ENCODE results near the gene BEST2.

The BEST2 gene

DNA sequence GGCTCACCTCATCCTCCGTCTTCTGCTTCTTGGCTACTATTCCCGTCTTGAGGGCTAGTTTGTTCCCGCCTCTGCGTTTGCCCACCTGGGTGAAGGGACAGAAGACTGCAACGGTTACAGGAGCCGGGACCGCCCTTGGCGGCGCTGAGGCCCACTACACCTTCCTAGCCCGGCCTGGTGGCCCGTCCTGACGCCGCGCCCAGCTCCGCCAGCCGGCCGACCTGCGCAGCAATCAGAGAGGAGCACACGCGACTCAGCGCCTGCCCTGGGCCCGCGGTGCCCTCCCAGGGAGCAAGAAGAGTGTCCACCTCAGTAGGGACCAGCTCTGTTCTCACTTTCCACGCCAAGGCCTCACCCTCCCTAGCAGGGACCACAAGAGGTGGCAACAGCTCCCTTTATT, 20.3 kb upstream of the BEST2 start:
- DNase-seq: no peak

DNA sequence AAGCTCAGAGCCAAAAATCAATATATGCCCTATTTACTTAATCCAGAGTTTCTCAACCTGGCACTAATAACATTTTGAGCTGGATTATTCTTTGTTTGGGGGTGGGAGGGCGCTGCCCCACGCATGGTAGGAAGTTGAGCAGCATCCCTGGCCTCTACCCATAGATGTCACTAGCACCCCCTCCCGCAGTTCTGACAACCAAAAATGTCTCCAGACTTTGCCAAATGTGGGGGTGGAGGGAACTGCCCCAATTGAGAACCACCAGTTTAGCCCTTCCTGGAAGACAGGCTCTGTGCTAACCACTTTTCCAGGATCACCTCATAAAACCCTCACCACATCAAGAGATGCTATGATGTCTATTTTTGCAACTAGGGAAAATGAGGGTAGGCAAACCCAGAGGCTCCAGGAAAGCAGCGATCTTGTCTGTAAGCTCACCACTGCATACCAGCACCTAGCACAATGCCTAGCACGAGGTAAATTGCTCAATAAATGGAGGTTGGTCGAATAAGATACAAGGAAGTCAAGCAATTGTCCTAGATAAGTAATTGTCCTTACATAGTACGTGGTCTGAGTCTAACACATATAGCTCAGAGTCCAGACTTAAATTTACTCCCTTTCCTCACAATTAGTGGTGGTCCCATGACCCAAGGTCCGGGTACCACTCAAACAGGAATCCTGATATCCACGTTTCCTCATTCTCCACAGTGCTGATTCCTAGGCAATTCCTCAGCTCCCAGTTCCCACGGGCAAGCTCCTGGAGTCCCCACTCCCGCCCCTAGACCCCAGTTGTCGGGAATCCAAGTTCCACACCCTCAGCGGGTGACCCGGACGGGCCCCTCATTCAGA, 18.0 kb upstream of the BEST2 start:
- peak; percentile 57 for DNase-seq

DNA sequence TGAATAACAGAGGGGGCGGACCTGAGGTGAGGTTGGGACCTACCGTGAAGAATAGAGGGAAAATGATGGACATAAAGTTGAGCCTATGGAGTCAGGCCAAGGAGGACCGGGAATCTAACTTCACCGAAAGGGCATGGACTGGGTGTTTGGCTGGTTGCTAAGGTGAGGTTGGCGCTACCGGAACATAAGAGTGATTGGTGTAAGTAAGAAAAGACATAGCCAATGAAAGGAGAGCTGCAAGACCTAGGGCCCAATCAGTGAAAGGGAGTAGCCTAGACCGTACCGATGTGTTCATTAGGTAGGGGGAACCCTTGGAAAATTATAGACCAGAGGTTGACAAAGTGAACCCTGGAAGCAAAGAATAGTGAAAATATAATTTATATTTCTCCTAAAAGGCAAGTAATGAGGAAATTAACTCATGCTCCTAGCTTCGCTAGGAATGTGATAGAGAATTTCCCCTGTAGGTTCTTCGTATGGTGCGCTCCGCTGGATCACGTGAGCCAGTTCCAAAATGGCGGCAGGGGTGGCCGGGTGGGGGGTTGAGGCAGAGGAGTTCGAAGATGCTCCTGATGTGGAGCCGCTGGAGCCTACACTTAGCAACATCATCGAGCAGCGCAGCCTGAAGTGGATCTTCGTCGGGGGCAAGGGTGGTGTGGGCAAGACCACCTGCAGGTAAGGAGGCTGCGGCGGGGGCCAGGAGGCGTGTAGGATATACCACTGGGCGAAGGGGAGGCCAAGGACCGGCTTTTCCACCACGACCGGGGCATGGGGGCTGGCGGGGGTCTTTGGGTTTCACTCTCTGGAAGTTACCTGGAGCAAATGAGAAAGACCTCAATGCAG, 14.4 kb upstream of the BEST2 start, which contains the start of gene GET3:
Gene GET3, plus strand, starts transcription at position 503 of the 840 bp plus-strand sequence. Its CDS starts 9 bp downstream, at position 512.
- peak; percentile 95 for DNase-seq

DNA sequence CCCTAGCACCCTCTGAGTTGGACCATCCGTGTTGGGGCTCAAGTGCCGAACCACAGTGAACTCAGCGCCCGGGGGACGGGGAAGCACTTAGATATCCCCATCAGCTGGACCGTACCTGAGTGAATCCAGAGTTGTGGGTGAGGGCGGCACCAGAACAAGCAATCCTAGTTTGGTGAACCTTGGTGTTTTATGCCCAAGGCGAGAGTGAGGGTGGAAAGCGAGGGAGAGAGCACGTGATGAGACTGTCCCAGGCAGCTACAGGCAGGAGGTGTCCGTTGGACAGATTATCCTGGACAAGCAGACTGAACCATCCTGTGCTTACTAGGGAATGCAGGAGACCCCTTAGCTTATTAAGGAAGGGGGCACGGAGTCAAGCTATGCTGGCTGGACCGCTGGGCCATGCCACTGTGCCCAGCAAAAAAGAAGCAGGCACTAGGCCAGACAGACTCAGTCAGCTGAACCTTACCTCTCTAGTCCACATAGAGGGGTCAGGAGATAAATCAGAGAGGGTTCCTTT, 13.7 kb upstream of the BEST2 start:
- no peak for DNase-seq

DNA sequence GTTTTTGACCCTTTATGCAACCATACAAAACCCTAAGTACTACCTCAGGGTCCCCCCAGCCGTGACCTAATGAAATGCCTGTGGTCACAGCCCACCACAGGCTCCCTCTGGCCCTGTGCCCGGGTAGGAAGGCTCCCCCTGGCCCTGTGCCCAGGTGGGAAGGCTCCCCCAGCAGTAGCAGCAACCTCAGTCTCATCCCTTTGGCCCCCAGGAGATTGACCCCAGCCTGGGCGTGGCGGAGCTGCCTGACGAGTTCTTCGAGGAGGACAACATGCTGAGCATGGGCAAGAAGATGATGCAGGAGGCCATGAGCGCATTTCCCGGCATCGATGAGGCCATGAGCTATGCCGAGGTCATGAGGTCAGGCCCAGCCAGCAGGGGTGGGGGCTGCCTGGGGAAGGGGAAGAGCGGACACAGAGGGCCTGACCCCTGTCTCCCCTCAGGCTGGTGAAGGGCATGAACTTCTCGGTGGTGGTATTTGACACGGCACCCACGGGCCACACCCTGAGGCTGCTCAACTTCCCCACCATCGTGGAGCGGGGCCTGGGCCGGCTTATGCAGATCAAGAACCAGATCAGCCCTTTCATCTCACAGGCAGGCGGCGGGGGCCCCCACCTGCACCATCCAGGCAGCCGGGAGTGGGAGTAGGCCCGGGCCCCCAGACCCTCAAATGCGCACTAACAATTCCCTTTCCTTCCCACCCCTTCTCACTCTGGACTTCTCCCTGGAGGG, 6.3 kb upstream of the BEST2 start:
- no peak for DNase-seq

DNA sequence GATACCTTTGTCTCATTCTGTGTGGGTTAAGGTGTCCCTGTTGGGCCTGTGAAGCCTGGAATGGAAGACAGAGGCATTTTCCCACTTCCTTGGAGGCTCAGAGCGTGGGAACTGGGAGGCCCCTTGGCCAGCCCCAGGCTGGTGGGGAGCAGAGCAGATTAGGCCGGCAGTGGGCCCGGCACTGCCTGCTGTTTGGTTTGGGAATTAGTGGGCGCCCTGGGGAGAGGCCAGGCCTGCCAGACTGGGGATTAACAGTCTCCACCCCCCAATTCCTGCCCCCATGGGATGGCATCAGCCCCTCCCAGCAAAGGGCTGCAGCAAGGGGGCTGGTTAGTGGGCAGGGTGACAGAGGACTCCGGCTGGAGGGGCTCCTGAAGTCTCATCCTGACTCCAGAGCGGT, 3.1 kb upstream of the BEST2 start:
- no peak for DNase-seq

DNA sequence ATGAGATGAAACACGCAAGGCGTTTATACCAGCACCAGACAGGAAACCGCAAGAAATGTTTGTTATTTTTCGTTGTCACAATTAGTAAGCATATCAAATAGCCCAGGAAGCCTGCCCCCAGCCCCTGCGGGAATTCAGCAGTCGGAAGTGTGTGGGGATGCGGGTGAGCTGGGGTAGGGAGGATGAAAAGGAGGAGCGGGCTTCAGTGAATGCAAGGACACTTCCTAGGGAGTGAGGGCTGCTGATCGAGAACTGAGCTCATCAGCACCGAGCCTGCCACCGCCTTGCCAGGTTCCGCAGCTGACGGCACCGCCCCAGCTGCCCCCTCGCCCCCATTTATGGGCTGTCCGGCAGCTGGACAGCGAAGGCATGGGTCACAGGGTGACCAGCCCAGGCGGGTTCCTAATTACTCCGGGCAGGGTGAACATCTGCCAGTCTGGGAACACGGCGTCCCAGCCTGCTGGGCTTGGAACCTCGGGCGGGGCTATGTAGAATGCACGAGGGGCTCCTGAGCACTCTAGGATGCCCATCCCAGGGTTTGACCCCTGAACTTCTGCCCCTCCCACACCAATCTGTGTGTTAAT, 1.6 kb upstream of the BEST2 start:
- DNase-seq: no peak

DNA sequence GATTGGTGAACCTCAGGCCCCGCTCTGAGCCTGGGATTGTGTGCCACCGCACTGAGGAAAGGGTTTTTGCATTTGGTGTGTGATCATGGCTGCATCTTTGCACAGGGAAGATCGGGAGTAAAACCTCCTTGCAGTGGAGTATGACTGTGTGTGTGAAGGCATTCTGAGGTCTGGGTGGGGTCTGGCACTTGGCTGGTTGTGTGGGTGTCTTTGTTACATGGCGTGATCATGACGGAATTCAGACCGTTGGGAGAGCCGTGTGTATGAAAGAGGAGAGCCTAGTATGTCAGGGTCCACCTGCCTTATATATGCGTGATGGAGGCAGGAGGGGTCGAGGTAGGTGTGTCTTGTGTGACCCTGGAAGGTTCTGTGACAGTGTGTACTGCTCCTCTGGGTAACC, 740 bp upstream of the BEST2 start:
- DNase-seq: no peak

DNA sequence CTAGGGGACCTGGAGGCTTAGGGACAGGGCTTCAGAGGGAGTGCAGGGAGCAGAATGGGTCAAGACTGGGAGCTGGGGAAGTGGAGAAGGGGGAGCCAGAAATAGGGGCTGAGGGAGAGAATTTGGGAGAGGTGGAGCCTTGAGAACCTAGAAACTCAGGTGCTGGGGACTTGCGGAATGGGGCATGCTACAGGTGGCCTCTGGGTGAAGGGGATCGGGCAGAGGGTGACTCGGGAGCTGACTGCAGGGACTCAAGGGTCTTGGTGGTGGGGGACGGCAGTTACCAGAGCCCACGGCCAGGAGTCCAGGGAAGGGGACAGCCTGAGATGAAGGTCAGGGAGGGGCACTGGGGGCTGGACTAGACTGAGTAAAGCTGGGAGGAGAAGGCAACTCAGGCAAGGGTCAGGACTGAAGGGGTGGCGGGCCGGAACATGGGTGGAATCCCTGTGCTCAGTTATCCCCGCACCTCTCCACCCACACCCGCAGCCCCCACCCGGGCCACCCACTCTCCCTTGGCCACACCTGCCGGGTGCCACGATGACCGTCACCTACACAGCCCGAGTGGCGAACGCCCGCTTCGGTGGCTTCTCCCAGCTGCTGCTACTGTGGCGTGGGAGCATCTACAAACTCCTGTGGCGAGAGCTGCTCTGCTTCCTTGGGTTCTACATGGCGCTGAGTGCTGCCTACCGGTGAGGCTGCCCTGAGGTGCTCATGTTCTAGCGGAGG, 628 bp downstream of the BEST2 start:
- no peak for DNase-seq

DNA sequence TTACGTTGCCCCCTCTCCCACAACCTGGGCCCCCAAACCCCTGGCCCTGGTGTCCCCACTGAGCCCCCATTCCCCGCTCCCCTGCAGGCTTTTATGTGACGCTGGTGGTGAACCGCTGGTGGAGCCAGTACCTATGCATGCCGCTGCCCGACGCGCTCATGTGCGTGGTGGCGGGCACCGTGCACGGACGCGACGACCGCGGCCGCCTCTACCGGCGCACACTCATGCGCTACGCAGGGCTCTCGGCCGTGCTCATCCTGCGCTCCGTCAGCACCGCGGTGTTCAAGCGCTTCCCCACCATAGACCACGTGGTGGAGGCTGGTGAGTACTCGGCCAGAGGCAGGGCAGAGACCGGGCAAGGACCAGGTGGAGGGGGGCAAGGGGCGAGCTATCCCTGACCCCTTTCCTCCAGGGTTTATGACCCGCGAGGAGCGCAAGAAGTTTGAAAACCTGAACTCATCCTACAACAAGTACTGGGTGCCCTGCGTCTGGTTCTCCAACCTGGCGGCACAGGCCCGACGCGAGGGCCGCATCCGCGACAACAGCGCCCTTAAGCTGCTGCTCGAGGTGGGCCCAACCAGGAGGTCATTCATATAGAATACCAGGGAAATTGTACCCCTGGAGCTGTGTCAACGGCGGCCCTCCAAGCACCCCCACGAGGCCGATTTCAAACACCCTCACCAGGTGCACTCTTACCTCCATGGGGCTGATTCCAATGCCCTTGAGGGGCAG, 3.0 kb downstream of the BEST2 start:
- no peak for DNase-seq

DNA sequence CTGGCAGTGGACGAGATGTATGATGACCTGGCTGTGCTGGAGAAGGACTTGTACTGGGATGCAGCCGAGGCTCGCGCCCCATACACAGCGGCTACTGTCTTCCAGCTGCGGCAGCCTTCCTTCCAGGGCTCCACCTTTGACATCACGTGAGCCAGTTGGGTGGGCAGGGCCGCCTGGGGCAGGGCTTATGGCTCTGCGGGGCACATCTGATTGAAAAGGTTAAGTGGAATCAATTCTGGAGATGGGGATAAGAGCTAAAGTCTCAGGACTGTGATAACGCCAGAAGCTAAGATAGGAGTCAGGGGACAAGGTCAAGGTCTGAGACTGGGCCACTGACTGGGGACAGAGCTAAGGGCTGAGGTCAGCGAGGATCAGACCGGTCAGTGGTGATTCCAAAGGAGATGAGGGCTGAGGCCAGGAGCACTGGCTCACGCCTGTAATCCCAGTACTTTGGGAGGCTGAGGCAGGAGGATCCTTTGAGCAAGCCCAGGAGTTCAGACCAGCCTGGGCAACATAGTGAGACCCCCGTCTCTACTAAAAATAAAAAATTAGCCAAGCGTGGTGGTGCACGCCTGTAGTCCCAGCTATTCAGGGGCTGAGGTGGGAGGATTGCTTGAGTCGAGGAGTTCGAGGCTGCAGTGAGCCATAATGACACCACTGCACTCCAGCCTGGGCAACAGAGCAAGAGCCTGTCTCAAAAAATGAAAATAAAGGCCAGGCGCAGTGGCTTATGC, 4.7 kb downstream of the BEST2 start:
- DNase-seq: no peak

DNA sequence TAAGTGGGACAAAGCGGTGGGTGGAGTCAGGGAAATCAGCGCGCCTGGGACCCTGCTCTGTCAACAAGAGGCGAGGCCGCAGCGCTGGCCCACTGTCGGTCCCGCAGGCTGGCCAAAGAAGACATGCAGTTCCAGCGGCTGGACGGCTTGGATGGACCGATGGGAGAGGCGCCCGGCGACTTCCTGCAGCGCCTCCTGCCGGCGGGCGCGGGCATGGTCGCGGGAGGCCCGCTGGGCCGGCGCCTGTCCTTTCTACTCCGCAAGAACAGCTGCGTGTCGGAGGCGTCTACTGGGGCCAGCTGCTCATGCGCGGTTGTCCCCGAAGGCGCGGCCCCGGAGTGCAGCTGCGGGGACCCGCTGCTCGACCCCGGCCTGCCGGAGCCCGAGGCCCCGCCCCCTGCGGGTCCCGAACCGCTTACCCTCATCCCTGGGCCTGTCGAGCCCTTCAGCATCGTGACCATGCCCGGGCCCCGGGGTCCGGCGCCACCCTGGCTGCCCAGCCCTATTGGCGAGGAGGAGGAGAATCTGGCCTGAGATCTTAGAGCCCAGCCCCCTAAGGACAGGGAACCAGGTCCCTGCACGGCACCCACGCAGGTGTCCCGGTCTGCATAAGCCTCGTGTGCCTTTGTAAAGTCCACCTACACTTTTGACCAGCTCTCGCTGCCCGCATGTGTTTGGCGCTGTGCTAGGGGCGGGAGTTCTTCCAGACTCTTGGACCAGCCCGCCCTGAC, 6.1 kb downstream of the BEST2 start:
- peak; percentile 83 for DNase-seq

DNA sequence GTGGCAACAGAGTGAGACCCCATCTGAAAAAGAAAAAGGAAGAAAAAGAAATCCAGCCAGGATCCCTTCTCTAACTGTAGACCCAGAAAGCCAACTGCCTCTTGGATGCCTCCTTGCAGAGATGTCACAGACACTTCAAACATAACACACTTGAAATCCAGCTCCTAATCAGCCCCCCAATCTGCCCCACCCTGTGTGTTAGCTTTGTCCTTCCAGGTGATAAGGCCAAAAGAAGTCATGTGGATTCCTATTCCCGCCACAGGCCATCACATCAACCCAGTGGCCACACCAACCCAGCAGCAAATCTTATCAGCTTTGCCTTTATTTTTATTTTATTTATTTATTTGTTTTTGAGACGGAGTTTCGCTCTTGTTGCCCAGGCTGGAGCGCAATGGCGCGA, 8.1 kb downstream of the BEST2 start:
- no peak for DNase-seq

DNA sequence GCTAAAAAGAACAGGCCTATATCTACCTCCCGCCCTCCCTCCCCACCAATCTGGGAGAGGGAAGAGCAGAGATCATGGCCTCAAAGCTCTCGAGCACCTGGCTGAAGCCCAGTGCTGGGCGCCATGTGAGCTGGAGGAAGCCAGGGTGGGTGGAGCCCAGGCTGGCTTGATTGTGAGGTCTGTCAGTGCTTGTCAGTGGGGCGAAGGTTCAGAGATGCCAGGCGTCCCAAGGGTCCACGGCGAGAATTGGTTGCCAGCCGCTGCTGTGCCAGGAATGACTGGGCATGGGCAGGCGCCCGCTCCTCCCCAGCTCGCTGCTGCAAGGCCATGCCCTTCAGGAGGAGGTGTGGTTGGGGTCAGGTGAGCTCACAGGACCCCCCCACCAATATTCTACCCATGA, 11.5 kb downstream of the BEST2 start:
- DNase-seq: no peak

DNA sequence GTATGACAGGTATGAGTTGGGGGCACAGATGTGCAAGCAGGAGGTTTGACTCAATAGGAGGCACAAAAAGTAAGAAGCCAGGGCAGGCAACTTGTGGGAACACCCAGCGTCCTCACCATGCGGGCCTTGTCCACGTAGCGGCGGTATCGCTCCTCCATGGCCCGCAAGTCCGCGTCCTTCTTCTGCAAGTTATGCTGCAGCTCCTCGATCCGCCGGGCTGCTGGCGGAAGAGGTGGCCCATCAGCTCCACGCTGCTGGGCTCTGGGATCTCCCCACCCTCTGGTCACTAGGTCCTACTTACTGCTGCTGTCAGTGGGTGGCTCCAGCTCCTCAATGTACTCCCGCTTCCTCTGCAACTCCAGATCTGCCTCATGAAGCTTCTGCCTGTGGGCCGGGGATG, 13.1 kb downstream of the BEST2 start:
- no peak for DNase-seq

DNA sequence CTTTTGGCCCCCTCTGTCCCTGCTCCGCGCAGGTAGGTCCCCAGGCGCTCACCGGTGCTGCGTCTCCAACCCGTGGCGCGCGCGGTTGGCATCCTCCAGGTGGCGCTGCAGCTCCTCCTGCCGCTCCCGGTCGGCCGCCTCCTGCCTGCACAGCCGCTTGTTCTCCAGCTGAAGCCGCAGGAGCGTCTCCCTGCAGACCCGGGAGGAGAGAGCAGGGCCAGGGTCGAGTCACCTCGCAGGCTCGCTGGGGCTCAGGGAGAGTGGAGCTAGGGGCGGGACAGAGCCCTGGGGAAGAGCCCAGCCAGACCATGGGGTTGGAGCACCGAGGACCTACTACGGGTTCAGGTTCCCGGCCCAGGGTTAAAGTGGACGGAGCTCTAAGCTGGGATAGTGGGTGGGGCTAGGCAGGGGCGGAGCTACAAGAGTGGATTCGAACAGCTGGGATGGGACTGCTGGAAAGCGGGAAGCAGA, 14.5 kb downstream of the BEST2 start:
- DNase-seq: peak; percentile 88

DNA sequence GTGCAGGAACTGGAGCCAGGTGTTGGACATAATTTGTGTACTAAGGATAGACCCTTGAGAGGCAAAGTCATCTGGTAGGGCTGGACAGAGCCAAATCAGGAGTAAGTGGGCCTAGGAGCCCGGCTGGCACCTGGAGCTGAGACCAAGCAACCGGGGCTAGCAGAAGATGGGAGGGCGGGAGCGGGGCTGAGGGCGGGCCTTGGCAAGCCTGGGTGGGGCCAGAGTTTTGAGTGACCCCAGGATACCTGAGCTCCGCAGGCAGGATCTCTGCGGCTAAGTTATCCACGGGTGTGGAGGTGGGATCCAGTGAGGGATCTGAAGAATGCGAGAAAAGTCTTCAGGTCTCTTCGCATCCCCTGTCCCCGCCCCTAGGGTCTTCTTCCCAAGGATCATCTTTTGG, 15.6 kb downstream of the BEST2 start:
- DNase-seq: no peak

DNA sequence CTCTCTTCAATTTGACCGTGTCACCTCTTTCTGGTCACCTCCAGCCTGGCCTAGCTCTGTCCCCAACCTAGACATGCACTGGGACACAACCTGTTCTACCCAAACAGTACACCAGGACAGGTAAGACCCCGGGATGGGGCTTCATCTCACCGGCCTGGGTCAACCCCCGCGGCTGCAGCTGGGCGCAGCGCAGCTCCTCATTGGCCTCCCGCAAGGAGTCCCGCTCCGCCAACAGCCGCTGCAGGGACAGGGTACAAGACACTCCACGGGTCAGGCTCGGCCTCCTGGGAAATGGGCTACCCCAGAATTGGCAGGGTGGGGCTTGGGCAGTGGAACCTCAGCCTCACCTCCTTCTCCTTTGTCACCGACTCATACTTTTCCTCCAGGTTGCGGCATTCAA, 16.1 kb downstream of the BEST2 start:
- DNase-seq: no peak

DNA sequence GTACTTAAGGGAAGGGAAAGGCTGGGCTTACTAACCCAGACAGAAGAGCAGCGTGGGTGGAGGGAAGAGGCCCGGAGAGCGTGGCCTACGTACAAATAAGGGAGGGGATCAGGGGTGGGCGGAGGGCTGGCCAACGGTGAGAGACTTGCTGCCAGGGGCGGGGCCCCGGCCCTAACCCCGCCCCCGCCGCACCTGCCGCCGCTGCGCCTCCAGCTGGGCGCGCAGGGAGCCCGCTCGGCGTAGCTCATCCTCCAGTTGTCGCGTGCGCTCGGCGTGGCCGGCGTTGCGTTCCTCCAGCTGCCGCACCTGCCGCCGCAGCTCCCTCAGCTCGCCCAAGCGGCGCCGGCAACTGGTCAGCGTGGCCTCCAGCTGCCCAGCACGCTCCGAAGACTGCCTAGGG, 18.1 kb downstream of the BEST2 start:
- DNase-seq: peak; percentile 69

DNA sequence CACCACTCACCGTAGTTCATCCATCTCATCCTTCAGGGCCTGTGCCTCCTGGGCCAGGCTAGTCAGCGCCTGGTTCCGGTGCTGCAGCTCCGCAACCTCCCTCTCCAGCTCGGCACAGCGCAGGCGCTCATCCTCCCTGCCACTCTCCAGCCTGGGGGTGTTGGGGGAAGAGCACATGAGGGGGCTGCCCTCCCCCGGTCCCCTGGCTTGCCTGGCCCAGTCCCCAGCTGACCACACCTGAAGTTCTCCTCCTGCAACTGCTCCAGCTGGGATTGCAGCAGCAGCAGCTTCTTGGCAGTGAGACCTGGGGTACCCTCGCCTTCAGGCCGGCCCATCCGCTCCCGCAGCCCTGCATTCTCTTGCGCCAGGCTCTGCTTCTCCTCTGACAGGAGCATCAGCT, 19.3 kb downstream of the BEST2 start:
- DNase-seq: no peak
